ENCODE results near the gene EFCAB5. TPM values are rescaled to one million over a fixed set of nuclear protein-coding genes. Genes with fewer than 3 reads are reported as not detected.
A peak's percentile ranks its signal among the peaks of the same experiment; 100 is the strongest.
"Not testable (repeated sequence)": the region's sequence is repeated elsewhere in the genome, so short reads cannot be mapped to it uniquely, and the experiment has no call there.

EFCAB5 gene
- total RNA-seq, 1 experiment from 2014 or later, result not detected

GRCh38 chr17:30095507-30096244, 154.2 kb downstream of the EFCAB5 start:
- peak; percentile 78 for DNase-seq (ENCODE audit: low read depth)

GRCh38 chr17:30101686-30102390, 160.4 kb downstream of the EFCAB5 start:
- no peak for DNase-seq (ENCODE audit: low read depth)

GRCh38 chr17:30103921-30104320, 162.5 kb downstream of the EFCAB5 start:
- DNase-seq (ENCODE audit: low read depth), result no peak

GRCh38 chr17:30104575-30105339, 163.3 kb downstream of the EFCAB5 start:
- DNase-seq (ENCODE audit: low read depth), result peak; percentile 72

GRCh38 chr17:30112794-30113193, 171.4 kb downstream of the EFCAB5 start:
- no peak for DNase-seq (ENCODE audit: low read depth)

- DNase-seq (ENCODE audit: low read depth), result peak; percentile 67
Measured at GRCh38 chr17:30113213-30113612, 171.8 kb downstream of the EFCAB5 start.

GRCh38 chr17:30116345-30116660, 174.9 kb downstream of the EFCAB5 start:
- DNase-seq (ENCODE audit: low read depth), result no peak

- DNase-seq (ENCODE audit: low read depth), result peak; percentile 92
Measured at GRCh38 chr17:30116661-30117551, 175.5 kb downstream of the EFCAB5 start, which contains the start of gene NSRP1. NSRP1 (plus strand) TSS chr17:30116816; CDS start chr17:30116844, 28 bp downstream.

- DNase-seq (ENCODE audit: low read depth), result no peak
Measured at GRCh38 chr17:30117675-30118081, 176.2 kb downstream of the EFCAB5 start.

- DNase-seq (ENCODE audit: low read depth), result not testable (repeated sequence)
Measured at GRCh38 chr17:30118635-30119034, 177.2 kb downstream of the EFCAB5 start.

GRCh38 chr17:30124273-30124796, 182.9 kb downstream of the EFCAB5 start:
- DNase-seq (ENCODE audit: low read depth), result no peak

GRCh38 chr17:30130121-30130520, 188.7 kb downstream of the EFCAB5 start:
- DNase-seq (ENCODE audit: low read depth), result no peak

- no peak for DNase-seq (ENCODE audit: low read depth)
Measured at GRCh38 chr17:30132615-30133014, 191.2 kb downstream of the EFCAB5 start.

GRCh38 chr17:30133197-30133596, 191.8 kb downstream of the EFCAB5 start:
- no peak for DNase-seq (ENCODE audit: low read depth)

- DNase-seq (ENCODE audit: low read depth), result no peak
Measured at GRCh38 chr17:30134551-30134950, 193.1 kb downstream of the EFCAB5 start.

- DNase-seq (ENCODE audit: low read depth), result no peak
Measured at GRCh38 chr17:30137158-30137557, 195.7 kb downstream of the EFCAB5 start.

GRCh38 chr17:30147860-30148259, 206.4 kb downstream of the EFCAB5 start:
- peak; percentile 22 for DNase-seq (ENCODE audit: low read depth)

- no peak for DNase-seq (ENCODE audit: low read depth)
Measured at GRCh38 chr17:30148376-30148775, 206.9 kb downstream of the EFCAB5 start.

- DNase-seq (ENCODE audit: low read depth), result no peak
Measured at GRCh38 chr17:30151471-30151870, 210.0 kb downstream of the EFCAB5 start.

- DNase-seq (ENCODE audit: low read depth), result no peak
Measured at GRCh38 chr17:30153463-30153862, 212.0 kb downstream of the EFCAB5 start.

- no peak for DNase-seq (ENCODE audit: low read depth)
Measured at GRCh38 chr17:30155389-30155788, 214.0 kb downstream of the EFCAB5 start.

Measured in RPMI7951 (cell line).